ENCODE results near the gene ANKDD1B. TPM values are rescaled to one million over a fixed set of nuclear protein-coding genes. Genes with fewer than 3 reads are reported as not detected.

Gene ANKDD1B
- total and polyA plus RNA-seq, 3 donors from 2014 or later, result 1.2 to 8.1 (median 1.3) TPM

- no peaks in the 10 kb centered on the region for H3K36me3 ChIP-seq (ENCODE audit: low read depth, missing control alignments)
- intact Hi-C loops (cut with DNase I; ENCODE audit: low total_unique reads), result no loop called here
- H3K4me1 ChIP-seq, result no peaks in the 10 kb centered on the region
- H3K27me3 ChIP-seq, result no peaks in the 10 kb centered on the region
- no peak for DNase-seq
- 86 to 89% methylated on average over 2 of the region's 2 CpGs for WGBS, 2 donors
- no peak overlapping the region for H3K4me3 ChIP-seq
- H3K27ac ChIP-seq, result no peak overlapping the region
- TF ChIP-seq CTCF (IDR thresholded peaks at IDR 0.05) (no peak), POLR2A (IDR thresholded peaks at IDR 0.05) (no peak)
- no peaks in the 10 kb centered on the region for H3K9me3 ChIP-seq
These were observed 29.6 kb downstream of the ANKDD1B start for GRCh38 chr5:75640826-75641225.

GRCh38 chr5:75648712-75649111 lies 37.5 kb downstream of the ANKDD1B start:
- Histone ChIP-seq H3K27ac (no peak overlapping the region), H3K4me3 (no peak overlapping the region), H3K27me3 (no peaks in the 10 kb centered on the region), H3K36me3 (ENCODE audit: low read depth, missing control alignments) (no peaks in the 10 kb centered on the region), H3K9me3 (no peaks in the 10 kb centered on the region), H3K4me1 (no peaks in the 10 kb centered on the region)
- WGBS, 2 donors, result 79 to 85% methylated on average over 2 of the region's 2 CpGs
- TF ChIP-seq CTCF (IDR thresholded peaks at IDR 0.05) (no peak), POLR2A (IDR thresholded peaks at IDR 0.05) (no peak)
- intact Hi-C loops (cut with DNase I; ENCODE audit: low total_unique reads), result no loop called here
- no peak for DNase-seq

- Histone ChIP-seq H3K9me3 (no peaks in the 10 kb centered on the region), H3K27ac (no peak overlapping the region), H3K4me3 (no peak overlapping the region), H3K36me3 (ENCODE audit: low read depth, missing control alignments) (no peaks in the 10 kb centered on the region), H3K4me1 (no peaks in the 10 kb centered on the region), H3K27me3 (no peaks in the 10 kb centered on the region)
- intact Hi-C loops (cut with DNase I; ENCODE audit: low total_unique reads), result no loop called here
- TF ChIP-seq POLR2A (IDR thresholded peaks at IDR 0.05), result no peak
- no peak for TF ChIP-seq CTCF (IDR thresholded peaks at IDR 0.05)
- WGBS, 2 donors, result 88 to 91% methylated on average over 4 of the region's 4 CpGs
- DNase-seq, result no peak
These were observed 40.5 kb downstream of the ANKDD1B start for GRCh38 chr5:75651575-75652238.

GRCh38 chr5:75653521-75653920 lies 42.3 kb downstream of the ANKDD1B start:
- no peak for DNase-seq
- Histone ChIP-seq H3K9me3 (no peaks in the 10 kb centered on the region), H3K4me3 (no peak overlapping the region), H3K36me3 (ENCODE audit: low read depth, missing control alignments) (no peaks in the 10 kb centered on the region), H3K27ac (no peak overlapping the region), H3K27me3 (no peaks in the 10 kb centered on the region), H3K4me1 (no peaks in the 10 kb centered on the region)
- TF ChIP-seq POLR2A (IDR thresholded peaks at IDR 0.05), result no peak
- no peak for TF ChIP-seq CTCF (IDR thresholded peaks at IDR 0.05)
- WGBS, 2 donors, result 36 to 56% methylated on average over 2 of the region's 2 CpGs
- intact Hi-C loops (cut with DNase I; ENCODE audit: low total_unique reads), result no loop called here

- no peaks in the 10 kb centered on the region for H3K4me1 ChIP-seq
- no peaks in the 10 kb centered on the region for H3K36me3 ChIP-seq (ENCODE audit: low read depth, missing control alignments)
- TF ChIP-seq POLR2A (IDR thresholded peaks at IDR 0.05) (no peak), CTCF (IDR thresholded peaks at IDR 0.05) (no peak)
- no peaks in the 10 kb centered on the region for H3K27me3 ChIP-seq
- no peak for DNase-seq
- H3K9me3 ChIP-seq, result no peaks in the 10 kb centered on the region
- 88 to 94% methylated on average over 19 of the region's 19 CpGs for WGBS, 2 donors
- no peak overlapping the region for H3K27ac ChIP-seq
- no peak overlapping the region for H3K4me3 ChIP-seq
- intact Hi-C loops (cut with DNase I; ENCODE audit: low total_unique reads), result no loop called here
These were observed 43.5 kb downstream of the ANKDD1B start for GRCh38 chr5:75654693-75655295.

Data from testis (tissue), 3 donors.